Neural progenitor cell (in vitro differentiated cells): ENCODE measurements around the gene TMEM185B. TPM values are rescaled to one million over a fixed set of nuclear protein-coding genes. Genes with fewer than 3 reads are reported as not detected.
"Not testable (repeated sequence)": the region's sequence is repeated elsewhere in the genome, so short reads cannot be mapped to it uniquely, and the experiment has no call there.

Experiments used
- DNase-seq: peaks from one replicate; pipeline ENCODE4 v3.0.0-alpha.2; 2016; ENCODE audit warnings: low spot score
- H2AFZ ChIP-seq: fragments of 200-600 bp; sonication (generic); replicated peaks from 2 replicates; pipeline ENCODE4 v1.6.1; 2016; ENCODE audit warnings: antibody characterized with exemption
- H3F3A ChIP-seq: fragments of 200-600 bp; sonication (generic); 2 replicates; pipeline ENCODE4 v1.6.1; 2016; ENCODE audit warnings: antibody characterized with exemption, low read depth
- H3K27ac ChIP-seq: fragments of 200-600 bp; sonication (generic); 2 replicates; pipeline ENCODE4 v1.5.1; 2016; ENCODE audit warnings: mild to moderate bottlenecking
- H3K27me3 ChIP-seq: fragments of 200-600 bp; sonication (generic); 2 replicates; pipeline ENCODE4 v1.6.1; 2016; ENCODE audit warnings: mild to moderate bottlenecking, moderate library complexity
- H3K36me3 ChIP-seq: fragments of 200-600 bp; sonication (generic); 2 replicates; pipeline ENCODE4 v1.5.1; 2016
- H3K4me1 ChIP-seq: fragments of 200-600 bp; sonication (generic); 2 replicates; pipeline ENCODE4 v1.6.1; 2016; ENCODE audit warnings: mixed run types
- H3K4me2 ChIP-seq: fragments of 200-600 bp; sonication (generic); 2 replicates; pipeline ENCODE4 v1.6.1; 2016
- H3K4me3 ChIP-seq: fragments of 200-600 bp; sonication (generic); 2 replicates; pipeline ENCODE4 v1.5.1; 2016
- H3K79me2 ChIP-seq: fragments of 200-600 bp; sonication (generic); 2 replicates; pipeline ENCODE4 v1.6.1; 2016; ENCODE audit warnings: low read depth
- H3K9ac ChIP-seq: fragments of 200-600 bp; sonication (generic); 2 replicates; pipeline ENCODE4 v1.6.1; 2016
- H3K9me3 ChIP-seq: fragments of 200-600 bp; sonication (generic); 2 replicates; pipeline ENCODE4 v1.5.1; 2016; ENCODE audit warnings: low read depth
- H4K20me1 ChIP-seq: fragments of 200-600 bp; sonication (generic); 2 replicates; pipeline ENCODE4 v1.6.1; 2016; ENCODE audit warnings: low read depth
- H3K27ac Mint-ChIP-seq: 3 replicates; pipeline ENCODE4 v1.8.0; 2021; ENCODE audit warnings: mixed read lengths
- H3K27me3 Mint-ChIP-seq: 2 replicates; pipeline ENCODE4 v1.8.0; 2022; ENCODE audit warnings: low read depth, mild to moderate bottlenecking, inconsistent platforms, moderate library complexity, mixed read lengths; ENCODE audit not compliant: insufficient read depth
- H3K36me3 Mint-ChIP-seq: 3 replicates; pipeline ENCODE4 v1.8.0; 2021; ENCODE audit warnings: mixed read lengths
- H3K4me1 Mint-ChIP-seq: 3 replicates; pipeline ENCODE4 v1.8.0; 2021; ENCODE audit warnings: mixed read lengths
- H3K4me3 Mint-ChIP-seq: 3 replicates; pipeline ENCODE4 v1.8.0; 2021; ENCODE audit warnings: mild to moderate bottlenecking, moderate library complexity, mixed read lengths
- H3K9me3 Mint-ChIP-seq: 3 replicates; pipeline ENCODE4 v1.8.0; 2020; ENCODE audit warnings: mixed read lengths
- CTCF ChIP-seq: fragments of 200-600 bp; sonication (generic); IDR thresholded peaks from 2 replicates; pipeline ENCODE4 v1.5.1; 2017; ENCODE audit warnings: antibody characterized with exemption, mild to moderate bottlenecking
- EZH2 ChIP-seq: fragments of 200-600 bp; sonication (generic); IDR thresholded peaks from 2 replicates; pipeline ENCODE4 v1.6.1; 2017; ENCODE audit warnings: antibody characterized with exemption, mild to moderate bottlenecking, moderate library complexity
- EZH2phosphoT487 ChIP-seq: fragments of 200-600 bp; sonication (generic); IDR thresholded peaks from 2 replicates; pipeline ENCODE4 v1.6.1; 2017; ENCODE audit warnings: antibody characterized with exemption
- total RNA-seq: library from RNA; depleted of rRNA; stranded (reverse); fragments of >200 nt; gene quantifications from 2 replicates; pipeline ENCODE4 v1.2.3, GENCODE V29; 2015; ENCODE audit warnings: low replicate concordance

TMEM185B gene
- total RNA-seq, 1 donor from 2014 or later: 11.1 TPM

DNA sequence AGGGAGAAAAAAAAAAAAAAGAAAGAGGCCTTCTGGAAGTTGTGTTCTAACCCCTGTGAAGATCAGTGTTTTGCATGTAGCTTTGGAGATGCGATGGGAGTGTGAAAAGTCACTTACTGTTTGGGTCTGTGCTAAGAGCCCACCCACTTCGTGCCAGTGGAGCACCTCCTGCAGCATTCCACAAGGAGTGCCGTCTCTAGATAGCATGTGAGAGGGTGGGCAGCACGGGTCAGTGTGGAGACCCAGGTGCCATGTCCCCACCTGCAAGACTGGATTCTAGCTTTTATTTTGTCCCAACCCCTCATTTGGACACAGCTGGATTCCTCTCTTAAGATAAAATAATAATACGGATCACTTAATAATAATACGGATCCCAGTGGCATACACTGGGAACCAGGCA lies 12.5 kb upstream of the TMEM185B start:
- no peak overlapping the region for H3K4me2 ChIP-seq
- no peak overlapping the region for H3K27ac Mint-ChIP-seq
- H3K9me3 Mint-ChIP-seq: peaks cover 2% of the 10 kb centered on the region
- no peaks in the 10 kb centered on the region for H3K79me2 ChIP-seq
- H3K9me3 ChIP-seq: no peaks in the 10 kb centered on the region
- no peak overlapping the region for H2AFZ ChIP-seq
- no peak overlapping the region for H3K4me3 Mint-ChIP-seq
- no peaks in the 10 kb centered on the region for H3K36me3 Mint-ChIP-seq
- H3K4me1 Mint-ChIP-seq: peaks cover 29% of the 10 kb centered on the region
- no peak overlapping the region for H3K27ac ChIP-seq
- H3K27me3 ChIP-seq: no peaks in the 10 kb centered on the region
- H3K4me3 ChIP-seq: no peak overlapping the region
- H3K4me1 ChIP-seq: peaks cover 39% of the 10 kb centered on the region
- H3K27me3 Mint-ChIP-seq: peaks cover 8% of the 10 kb centered on the region
- TF ChIP-seq CTCF (no peak), EZH2phosphoT487 (no peak), EZH2 (no peak)
- no peak for DNase-seq
- H3K36me3 ChIP-seq: no peaks in the 10 kb centered on the region
- no peaks in the 10 kb centered on the region for H4K20me1 ChIP-seq
- H3K9ac ChIP-seq: no peak overlapping the region
- H3F3A ChIP-seq: peaks cover 38% of the 10 kb centered on the region

DNA sequence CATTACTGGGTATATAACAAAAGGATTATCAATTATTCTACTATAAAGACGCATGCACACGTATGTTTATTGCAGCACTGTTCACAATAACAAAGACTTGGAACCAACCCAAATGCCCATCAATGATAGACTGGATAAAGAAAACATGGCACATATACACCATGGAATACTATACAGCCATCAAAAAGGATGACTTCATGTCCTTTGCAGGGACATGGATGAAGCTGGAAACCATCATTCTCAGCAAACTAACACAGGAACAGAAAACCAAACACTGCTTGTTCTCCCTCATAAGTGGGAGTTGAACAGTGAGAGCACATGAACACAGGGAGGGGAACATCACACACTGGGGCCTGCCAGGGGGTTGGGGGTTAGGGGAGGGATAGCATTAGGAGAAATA lies 12.0 kb upstream of the TMEM185B start:
- H3K9ac ChIP-seq, H3K9me3 ChIP-seq, H3K9me3 Mint-ChIP-seq: not testable (repeated sequence)

GRCh38 chr2:120233292-120233691 lies 10.1 kb upstream of the TMEM185B start:
- Histone ChIP-seq H3K79me2 (no peaks in the 10 kb centered on the region), H3K4me2 (no peak overlapping the region), H3K27me3 (no peaks in the 10 kb centered on the region), H3K36me3 (no peaks in the 10 kb centered on the region), H3F3A (peaks cover 16% of the 10 kb centered on the region), H3K4me1 (peaks cover 23% of the 10 kb centered on the region), H3K4me3 (no peak overlapping the region), H3K9me3 (no peaks in the 10 kb centered on the region), H2AFZ (no peak overlapping the region), H3K27ac (no peak overlapping the region), H4K20me1 (no peaks in the 10 kb centered on the region), H3K9ac (no peak overlapping the region)
- H3K27me3 Mint-ChIP-seq: peaks cover 12% of the 10 kb centered on the region
- no peak for TF ChIP-seq CTCF
- TF ChIP-seq EZH2: no peak
- TF ChIP-seq EZH2phosphoT487: no peak
- no peak overlapping the region for H3K4me3 Mint-ChIP-seq
- peaks cover 16% of the 10 kb centered on the region for H3K4me1 Mint-ChIP-seq
- DNase-seq: no peak
- H3K27ac Mint-ChIP-seq: no peak overlapping the region
- H3K36me3 Mint-ChIP-seq: no peaks in the 10 kb centered on the region
- peaks cover 2% of the 10 kb centered on the region for H3K9me3 Mint-ChIP-seq

More for the DNA sequence above, 12.0 kb upstream of the TMEM185B start:
- Histone ChIP-seq H3K4me1 (peaks cover 39% of the 10 kb centered on the region), H3F3A (peaks cover 35% of the 10 kb centered on the region)
- not testable (repeated sequence) for H3K27ac ChIP-seq, H3K36me3 ChIP-seq, H3K27me3 ChIP-seq, H3K36me3 Mint-ChIP-seq, H4K20me1 ChIP-seq, H3K4me3 ChIP-seq, H2AFZ ChIP-seq, H3K27ac Mint-ChIP-seq, DNase-seq, H3K27me3 Mint-ChIP-seq, H3K4me2 ChIP-seq, H3K4me3 Mint-ChIP-seq, H3K79me2 ChIP-seq
- peaks cover 27% of the 10 kb centered on the region for H3K4me1 Mint-ChIP-seq

DNA sequence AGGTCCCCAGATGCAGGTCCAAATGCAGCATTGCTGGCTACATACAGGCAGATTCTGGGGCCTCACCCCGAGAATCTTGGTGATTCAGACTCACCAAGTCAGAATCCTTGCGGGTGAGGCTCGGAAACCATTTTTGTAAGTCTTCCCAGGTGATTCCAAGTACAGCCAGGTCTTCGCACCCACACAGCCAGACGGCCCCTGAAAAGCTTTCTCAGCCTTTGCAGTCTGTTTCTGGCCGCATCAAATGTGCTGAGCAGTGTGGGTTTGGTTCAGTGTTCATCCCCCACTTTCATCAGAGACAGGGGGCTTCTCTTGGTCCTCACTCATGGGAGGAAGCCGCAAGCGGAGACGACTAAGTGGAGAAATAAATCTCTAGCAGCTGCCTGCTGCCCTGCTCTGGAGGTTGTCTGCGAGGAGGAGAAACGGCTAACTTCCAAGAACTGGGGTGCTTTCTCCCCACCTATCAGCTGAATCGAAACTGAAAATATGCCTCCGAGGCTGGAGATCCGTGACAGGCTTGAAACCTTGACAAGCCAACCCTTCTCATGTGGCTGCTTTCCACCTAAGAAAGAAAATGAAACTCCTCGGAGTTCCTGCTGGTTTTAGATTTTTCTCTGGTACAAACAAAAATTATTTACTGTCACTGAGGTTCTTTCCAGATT lies 8.9 kb upstream of the TMEM185B start:
- Mint-ChIP-seq H3K4me3 (no peak overlapping the region), H3K27me3 (peaks cover 12% of the 10 kb centered on the region), H3K36me3 (no peaks in the 10 kb centered on the region), H3K27ac (no peak overlapping the region), H3K4me1 (peaks cover 8% of the 10 kb centered on the region), H3K9me3 (peaks cover 2% of the 10 kb centered on the region)
- DNase-seq: no peak
- no peak overlapping the region for H3K4me3 ChIP-seq
- no peaks in the 10 kb centered on the region for H3K36me3 ChIP-seq
- TF ChIP-seq EZH2 (no peak), EZH2phosphoT487 (no peak), CTCF (no peak)
- H3K27me3 ChIP-seq: no peaks in the 10 kb centered on the region
- H4K20me1 ChIP-seq: no peaks in the 10 kb centered on the region
- H3K4me2 ChIP-seq: no peak overlapping the region
- no peaks in the 10 kb centered on the region for H3K9me3 ChIP-seq
- H3F3A ChIP-seq: peaks cover 4% of the 10 kb centered on the region
- peak overlapping the region; percentile 46 for H2AFZ ChIP-seq
- peaks cover 11% of the 10 kb centered on the region for H3K4me1 ChIP-seq
- no peak overlapping the region for H3K9ac ChIP-seq
- no peaks in the 10 kb centered on the region for H3K79me2 ChIP-seq
- H3K27ac ChIP-seq: no peak overlapping the region
